HG02943 (cell line): ENCODE data around the gene TSHB.

ENCODE experiments used
- ATAC-seq: cut with Tn5 transposase; IDR thresholded peaks from one replicate; pipeline ENCODE4 v1.9.1; 2021; ENCODE audit warnings: mild to moderate bottlenecking, low read depth, moderate library complexity; ENCODE audit not compliant: unreplicated experiment

Gene TSHB

DNA sequence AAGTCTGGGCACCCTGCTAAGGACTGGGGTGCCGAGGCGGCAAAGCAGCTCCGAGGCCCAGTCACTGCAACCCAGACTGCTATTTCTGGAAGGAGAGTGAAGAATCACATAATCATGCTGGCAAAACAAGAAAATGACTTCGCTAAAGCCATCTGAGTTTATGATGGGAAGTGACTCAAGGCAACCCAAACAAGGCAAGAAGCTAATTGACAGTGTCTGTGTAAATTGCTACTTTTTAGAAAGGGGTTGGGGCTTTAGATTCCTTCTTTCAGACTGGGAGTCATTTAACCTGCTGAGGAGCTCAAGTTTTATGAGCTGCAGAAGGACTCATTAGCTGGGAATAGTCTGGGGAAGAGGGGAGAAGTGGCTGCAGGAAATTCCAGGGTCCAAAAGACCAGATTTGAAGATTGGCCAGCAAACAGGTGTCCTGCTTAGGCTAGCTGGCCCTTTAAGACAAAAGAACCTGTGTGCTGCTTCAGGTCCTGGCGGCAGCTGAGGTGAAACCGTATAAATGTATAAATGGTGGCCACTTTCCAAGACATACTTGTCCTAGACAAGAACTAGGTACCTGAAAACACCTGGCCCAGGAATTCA is 28.1 kb downstream of the TSHB start:
- no peak for ATAC-seq

DNA sequence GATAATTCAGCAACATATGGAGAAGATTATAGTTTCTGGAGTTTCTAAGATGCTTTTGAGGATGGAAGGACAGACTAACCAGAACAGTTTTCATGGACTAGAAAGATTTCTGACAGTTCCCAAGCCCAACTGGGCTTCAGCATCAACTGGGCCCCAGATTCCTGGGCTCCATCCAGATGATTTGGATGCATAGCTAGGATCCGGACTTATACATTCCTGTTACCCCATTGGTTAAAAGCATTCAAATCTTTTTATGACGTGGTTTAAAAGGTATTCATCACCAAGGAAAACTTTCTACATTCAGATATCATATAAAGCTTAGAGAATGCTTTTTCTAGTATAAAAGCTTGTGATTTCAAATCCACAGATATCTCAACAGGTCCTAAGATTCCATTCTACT is 29.7 kb downstream of the TSHB start:
- no peak for ATAC-seq

DNA sequence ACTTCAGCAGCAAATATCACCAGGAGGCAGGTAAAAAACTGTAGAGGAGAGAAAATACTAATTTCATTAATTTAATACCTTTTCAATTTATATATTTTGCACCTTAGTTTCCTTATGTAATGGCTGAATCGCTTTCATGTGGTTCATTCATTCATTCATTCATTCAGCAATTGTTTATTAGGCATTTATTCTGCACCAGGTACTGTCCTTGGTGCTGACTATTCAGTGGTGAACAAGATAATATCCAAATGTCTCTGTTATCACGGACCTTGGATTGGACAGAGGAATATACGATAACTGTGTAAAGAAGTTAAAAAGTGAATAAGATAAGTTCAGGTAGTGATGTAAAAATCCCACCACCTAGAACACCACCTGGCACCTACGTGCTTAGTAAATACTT is 30.9 kb downstream of the TSHB start:
- ATAC-seq: no peak

DNA sequence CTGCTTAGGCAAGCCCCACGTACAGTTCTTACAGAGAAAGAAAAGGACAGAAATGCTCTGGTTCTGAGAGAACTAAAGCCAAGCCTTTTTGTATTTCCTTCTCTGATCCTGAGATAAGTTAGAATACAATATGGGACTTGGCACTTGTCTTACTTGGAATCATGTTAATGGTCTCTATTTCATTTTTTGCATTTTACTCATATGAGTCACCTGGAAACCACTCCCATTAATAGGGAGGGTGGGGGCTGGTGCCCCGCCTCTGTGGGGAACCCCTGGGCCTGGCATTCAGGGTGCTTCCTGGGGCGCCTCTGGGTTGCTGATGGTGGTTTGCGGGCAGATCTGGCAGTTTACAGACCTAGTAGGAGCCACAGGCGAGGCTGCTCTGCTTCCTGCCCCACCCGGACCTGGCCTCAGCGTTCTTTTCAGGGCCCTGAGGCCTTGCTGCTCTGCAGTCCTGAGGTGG is 32.9 kb downstream of the TSHB start:
- ATAC-seq: peak; percentile 56

DNA sequence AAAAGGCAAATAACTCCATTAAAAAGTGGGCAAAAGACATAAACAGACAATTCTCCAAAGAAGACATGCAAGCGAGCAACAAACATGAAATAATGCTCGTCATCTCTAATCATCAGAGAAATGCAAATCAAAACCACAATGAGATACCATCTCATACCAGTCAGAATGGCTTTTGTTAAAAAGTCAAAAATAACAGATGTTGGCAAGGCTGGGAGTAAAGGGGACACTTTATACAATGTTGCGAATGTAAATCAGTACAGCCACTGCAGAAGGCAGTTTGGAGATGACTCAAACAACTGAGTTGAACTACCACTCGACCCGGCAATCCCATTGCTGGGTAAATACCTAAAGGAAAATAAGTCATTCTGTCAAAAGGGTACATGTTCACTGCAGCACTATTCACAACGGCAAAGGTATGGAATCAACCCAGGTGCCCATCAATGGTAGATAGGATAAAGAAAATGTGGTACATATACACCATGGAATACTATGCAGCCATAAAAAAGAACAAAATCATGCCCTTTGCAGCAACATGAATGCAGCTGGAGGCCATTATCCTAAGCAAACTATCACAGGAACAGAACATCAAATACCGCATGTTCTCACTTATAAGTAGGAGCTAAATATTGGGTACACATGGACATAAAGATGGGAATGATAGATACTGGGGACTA is 33.7 kb downstream of the TSHB start:
- ATAC-seq: no peak

DNA sequence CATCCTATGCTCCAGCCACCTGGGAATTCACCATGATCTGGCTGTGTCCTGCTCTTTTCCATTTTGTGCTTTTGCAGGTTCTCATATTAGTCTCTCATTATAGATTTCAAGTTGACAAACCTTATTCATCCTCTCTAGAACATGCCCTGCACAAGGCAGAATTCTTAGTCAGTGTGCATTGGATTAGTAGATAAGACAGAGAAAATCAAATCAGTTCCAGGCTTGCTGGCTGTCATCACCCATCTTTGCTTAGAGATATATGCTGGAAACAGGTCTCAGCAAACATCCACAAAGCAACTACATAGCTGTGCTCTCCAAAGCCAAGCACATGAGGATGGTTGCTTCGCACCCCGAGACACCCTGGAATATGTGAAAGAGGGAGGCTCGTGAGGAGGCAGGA is 34.8 kb downstream of the TSHB start:
- ATAC-seq: no peak

DNA sequence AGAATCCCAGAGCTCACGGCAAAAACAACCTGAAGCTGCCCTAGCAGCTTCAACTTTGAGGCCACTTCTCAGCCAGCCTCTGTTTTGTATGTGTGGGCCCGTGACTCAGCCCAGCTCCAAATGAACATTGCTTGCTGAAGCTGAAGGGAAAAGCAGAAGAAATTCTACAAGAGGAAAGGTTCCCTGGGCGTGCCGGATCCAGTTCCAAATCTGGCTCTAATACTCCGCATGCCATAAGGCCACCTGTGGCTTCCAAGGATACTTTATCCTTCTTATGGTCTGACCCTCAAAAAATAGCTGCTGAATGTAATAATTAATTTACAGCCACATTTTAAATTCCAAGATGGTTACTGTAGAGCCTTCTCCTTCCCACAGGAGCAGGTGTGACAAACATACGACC is 35.4 kb downstream of the TSHB start:
- ATAC-seq: no peak

DNA sequence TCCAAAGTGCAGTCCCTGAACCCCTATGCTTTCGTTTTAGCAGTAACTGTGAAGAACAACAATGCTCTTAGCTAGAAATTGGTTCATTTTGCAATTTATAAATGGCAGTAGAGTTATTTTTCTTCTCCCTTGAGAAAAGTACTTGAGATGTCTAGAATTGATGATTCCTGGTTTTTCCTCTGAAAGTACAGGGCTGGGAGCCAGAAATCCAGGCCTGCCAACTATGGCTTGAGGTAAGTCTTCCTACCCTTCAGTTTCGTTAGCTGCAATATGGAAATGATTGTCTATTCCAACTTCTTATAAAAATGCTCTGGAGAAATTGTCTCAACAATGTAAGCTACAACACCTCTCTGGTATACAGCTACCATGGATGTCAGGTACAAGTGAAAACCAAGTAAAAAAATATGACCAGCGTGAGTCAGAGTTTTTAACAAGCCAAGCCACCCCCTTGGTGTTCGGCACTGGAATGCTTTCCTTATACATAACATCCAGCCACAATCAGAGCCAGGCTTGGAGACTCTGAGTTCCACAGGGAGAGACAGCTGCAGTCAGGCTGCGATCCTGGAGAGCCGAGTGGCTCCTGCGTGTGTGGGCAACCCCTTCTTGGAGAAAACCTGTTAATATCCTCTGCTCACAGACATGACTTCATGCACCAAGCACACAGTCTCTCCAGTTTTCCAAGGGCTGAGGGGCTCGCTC is 37.7 kb downstream of the TSHB start:
- ATAC-seq: no peak

DNA sequence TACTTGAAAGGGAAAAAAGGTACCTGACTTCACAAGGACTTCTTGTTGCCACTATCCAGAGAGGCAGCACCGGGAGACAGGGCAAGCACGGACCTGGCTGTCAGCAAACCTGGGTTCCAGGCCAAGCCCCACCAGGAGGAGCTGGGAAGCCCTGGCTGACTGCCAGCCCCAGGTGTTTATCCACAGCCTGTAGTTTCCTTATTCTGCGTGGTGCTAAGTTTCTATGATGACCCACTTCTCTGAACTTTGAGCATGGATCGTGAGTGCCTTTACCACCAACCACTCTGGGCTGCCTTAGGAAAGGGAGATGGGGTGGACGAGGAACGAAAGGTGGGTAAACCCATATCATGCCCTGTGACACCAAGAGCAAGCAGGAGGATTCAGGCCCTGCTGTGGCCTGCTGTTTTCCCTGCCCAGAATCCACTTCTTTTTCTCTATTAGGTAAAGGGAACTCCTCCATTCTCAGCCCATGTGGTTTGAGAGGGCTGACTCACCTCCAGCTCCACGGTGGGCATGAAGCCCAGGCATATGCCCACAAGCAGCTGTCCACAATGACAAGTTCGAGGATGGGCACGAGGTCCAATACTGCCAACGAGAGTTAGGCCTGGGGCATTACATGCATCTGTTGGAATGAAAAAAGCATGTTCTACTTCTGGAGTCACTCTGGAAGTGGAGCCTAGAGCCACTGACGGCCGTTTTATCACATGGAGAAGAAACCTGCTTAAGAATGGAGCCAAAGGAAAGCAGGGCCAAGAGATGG is 39.4 kb downstream of the TSHB start:
- no peak for ATAC-seq

DNA sequence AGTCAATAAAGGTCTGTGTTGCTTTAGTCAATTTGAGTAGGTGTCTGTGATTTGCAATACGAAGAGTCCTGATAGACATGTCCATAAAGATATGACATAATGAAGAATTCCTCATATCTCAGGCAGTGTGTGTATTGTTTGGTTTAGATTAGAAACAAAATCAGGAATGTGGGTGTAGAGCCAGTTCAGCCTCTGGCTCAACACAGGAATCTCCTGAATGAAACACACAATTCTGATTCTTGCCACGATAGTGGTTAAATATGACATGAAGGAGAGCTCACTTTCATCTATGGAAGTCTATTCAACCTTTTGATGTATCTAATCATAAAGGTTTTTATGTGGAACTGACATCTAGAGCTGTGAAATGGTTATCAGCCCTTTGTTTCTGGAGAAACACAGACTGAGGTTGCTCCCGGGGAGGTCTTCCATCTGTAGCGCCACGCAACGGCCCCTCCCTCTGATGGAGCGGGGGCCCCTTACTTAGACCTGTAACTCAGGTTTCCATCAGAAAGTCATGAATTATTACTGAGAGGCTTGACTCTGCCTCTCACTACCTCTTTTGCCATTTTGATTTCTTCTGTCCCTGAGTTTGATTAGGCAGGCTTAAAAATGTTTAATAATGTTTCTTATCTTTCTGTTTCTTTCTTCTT is 40.2 kb downstream of the TSHB start:
- ATAC-seq: no peak

DNA sequence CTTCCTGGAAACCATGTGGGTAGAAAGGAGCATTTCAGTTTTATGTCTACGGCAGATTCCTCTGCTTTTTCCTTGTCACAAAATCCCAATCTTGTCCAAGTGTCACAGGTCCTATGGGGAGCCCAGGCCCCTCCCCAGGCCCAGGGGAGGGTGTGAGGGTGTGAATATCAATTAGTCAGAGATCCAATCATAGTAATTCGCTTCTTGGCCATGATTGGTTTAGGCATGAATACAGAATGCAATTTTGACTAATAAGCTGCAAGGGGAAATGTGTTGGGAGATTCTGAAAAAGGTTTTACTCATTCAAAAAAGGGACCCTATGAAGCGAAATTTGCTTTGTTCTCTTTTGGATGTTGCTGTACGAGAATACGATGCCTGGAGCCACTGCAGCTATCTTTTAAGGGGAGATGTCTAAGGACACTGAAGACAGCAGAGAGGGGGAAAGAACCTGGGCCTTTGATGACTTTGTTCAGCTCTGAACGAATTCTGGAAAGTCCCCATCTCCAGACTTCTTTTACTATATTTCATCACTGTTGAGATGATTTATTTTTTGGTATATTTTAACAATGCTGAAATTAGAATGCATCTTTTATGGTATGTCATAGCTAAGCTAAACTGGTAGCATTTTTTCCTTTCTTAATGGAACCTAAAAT is 41.5 kb downstream of the TSHB start:
- ATAC-seq: no peak

DNA sequence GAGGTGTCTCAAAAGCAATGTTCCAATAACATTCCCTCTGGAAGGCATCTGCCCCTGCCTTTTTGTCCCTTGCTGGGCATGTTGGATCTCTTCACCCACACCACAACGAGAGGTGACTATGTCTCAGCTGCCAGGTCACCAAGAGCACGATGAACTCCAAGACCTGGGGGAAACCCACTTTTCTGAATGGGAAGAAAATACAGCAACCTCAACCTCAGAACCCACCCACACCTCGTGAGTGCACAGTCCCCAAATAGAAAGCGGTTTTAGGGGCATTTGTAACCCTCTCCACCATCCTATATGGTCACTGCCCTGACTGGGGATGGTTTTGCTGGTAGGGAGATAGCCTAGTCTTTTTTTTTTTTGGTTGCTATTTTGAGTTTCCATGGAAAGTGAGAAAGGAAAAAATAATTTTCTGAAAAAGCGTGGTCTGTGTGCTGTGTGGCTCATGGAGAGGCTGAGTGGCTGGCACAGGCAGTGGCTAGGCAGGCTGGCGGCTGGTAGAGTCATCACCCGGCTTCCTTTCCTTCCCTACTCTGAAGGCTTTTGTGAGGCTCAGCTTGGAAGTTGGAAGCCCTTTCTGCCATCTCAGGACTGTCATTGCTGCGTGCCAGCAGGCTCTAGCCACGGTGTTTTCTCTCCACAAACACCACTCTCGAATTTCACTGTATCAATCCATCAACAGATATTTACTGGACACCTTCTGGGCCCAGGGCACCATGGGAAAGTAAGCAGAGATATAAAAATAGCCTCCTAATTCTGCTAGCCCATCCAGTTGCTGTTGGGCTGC is 43.9 kb downstream of the TSHB start:
- no peak for ATAC-seq

DNA sequence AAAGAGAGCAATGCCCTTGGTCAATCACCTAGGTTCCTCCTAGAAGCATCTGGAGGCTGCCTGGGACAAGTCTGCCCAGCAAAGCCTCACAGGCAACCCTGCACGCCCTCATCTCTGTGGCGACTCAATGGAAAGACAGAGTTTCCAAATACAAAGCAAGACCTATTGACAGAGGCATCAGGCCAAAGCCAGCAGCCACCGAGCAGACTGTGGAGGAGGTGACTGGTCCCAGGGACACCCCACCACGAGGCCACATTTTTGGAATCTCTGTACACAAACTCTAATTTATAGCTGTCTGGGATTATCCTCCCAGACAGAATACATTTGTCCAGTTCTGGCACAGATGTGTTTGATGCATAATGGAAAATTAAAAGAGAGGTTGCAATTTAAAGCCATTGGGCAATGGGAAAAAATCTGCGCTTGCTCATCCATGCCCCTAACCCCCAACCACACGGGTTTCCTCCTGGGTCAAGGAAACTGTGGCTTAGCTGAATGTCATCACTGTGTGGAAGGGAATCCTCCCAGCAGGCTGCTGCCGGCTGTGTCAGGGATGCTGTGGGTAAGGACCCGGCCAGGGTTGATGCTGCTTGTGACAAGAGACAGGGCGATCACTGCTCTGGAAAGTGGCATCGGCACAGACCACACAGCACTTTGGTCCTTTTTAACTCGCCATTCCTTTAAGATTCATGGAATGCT is 45.4 kb downstream of the TSHB start:
- no peak for ATAC-seq

DNA sequence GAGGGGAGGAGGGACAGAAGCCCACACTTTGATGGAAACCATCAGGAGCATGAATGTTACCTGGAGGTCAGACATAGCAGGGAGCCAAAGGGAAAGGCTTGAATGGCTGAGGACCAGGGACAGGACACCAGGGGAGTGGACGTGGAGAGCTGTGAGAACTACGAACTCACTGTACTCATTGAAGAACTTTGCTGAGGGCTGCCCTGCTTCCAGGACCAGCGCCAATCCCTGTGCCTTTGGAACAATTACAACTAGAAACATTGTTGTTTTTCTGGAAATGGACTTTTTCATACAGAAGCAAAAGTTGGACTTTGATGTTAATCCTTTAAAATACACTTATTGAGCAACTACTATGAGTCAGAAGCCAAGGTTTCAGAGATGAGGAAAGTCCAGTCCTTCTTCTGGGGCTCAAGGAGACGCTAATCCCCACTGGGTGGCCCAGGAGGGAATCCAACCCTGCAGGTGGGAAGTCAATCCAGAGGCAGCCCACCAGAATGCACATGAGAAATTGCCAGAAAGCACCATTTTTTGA is 46.8 kb downstream of the TSHB start:
- ATAC-seq: no peak

DNA sequence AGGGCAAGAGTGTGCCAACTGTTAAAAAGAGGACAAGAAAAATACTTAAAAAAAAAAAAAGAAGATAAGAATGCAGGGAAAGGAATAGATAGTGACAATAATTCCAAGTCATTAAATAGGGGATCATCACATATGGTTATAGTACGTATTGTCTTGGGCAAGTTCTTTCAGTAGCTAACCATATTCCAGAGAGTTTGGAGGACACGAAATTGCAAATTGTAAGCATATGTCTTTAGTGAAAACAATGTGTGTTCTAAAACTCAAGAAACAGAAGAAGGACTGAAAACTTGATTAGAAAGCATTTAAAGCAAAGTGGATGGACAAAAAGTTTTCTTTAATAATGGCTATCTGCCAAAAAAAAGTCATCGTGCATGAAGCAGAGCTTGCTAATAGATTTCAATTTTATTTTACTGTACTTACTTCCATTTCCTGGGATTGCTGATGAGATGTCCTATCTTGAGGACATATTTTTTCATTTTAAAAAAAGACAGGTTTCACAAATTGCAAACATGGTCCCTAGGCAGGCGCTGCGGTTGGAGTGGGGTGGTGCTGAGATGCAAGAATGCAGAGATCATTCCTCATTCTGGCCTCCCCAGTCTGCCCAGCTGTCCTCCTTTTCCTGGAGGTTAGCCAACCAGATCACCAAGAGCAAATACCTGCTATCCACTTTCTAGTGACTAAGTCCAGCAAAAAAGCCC is 47.8 kb downstream of the TSHB start:
- ATAC-seq: no peak

DNA sequence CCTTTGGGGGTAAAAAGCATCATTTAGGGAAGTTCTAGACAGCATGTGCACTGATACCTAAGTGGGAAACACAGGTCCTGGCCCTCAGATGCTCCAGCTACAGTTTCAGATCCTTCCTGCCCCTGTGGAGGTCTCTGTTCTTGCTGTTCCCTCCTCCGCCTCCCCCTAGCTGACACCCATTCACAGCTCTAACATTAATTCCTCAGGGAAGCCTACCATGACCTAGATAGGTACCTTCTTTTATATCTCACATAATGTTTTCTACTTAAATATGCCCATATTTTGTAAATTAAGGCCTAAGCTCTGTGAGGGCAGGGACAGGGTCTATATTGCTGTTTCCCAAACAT is 48.3 kb downstream of the TSHB start:
- no peak for ATAC-seq

DNA sequence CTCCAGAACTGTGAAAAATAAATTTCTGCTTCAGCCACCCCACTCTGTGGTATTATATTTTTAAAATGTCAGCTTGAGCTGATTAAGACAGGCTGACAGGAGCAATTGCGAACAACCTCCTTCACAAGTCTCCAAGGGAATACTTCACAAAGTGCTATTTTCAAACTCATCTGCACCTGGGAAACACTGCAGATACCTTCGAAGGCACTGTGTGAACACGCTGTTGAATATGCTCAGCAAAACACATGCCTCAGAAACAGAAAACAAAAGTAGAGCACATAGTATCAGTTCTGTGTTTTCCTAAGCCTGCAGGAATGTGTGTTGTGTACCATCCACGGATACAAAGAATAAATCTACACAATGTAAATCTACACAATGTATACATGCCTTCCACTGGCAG is 49.1 kb downstream of the TSHB start:
- ATAC-seq: no peak

DNA sequence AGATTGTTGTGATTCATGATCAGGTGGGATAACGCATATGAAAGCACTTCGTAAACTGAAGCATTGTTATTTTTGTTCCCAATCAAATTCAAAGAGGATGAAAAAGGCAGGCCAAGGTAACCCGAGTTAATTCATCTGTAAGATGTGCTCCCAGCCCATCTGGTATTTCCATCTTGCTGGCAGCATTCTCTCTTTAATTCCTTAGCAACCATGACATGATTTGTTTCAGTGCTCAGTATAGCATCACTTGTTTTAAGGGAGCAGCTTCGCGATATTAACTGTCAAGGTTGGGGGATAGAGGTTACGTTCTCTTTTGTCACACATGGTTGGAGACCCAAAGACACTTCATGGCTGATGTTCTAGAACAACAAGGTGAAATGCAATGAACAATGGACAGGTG is 53.3 kb downstream of the TSHB start:
- ATAC-seq: no peak
